Fibroblast of mammary gland (primary cell): ENCODE measurements around the gene ARMC12.

ENCODE experiments used
- DNase-seq: peaks from one replicate; pipeline ENCODE4 v3.0.0-alpha.2; 2010; ENCODE audit warnings: low read depth
- H3K4me3 ChIP-seq: 2 replicates; pipeline ENCODE4 v1.5.1; 2011; ENCODE audit warnings: low read depth, mild to moderate bottlenecking, low read length, moderate library complexity; ENCODE audit not compliant: control insufficient read depth
- TF ChIP-seq, protein P1 (sequence below): conservative IDR thresholded peaks from 2 replicates; pipeline ENCODE4 v1.5.1; 2011; ENCODE audit warnings: low read depth, low read length, inconsistent platforms; ENCODE audit not compliant: control insufficient read depth, insufficient read depth

The ARMC12 gene

GRCh38 chr6:35710241-35710847 lies 26.5 kb upstream of the ARMC12 start:
- TF ChIP-seq, protein P1, sequence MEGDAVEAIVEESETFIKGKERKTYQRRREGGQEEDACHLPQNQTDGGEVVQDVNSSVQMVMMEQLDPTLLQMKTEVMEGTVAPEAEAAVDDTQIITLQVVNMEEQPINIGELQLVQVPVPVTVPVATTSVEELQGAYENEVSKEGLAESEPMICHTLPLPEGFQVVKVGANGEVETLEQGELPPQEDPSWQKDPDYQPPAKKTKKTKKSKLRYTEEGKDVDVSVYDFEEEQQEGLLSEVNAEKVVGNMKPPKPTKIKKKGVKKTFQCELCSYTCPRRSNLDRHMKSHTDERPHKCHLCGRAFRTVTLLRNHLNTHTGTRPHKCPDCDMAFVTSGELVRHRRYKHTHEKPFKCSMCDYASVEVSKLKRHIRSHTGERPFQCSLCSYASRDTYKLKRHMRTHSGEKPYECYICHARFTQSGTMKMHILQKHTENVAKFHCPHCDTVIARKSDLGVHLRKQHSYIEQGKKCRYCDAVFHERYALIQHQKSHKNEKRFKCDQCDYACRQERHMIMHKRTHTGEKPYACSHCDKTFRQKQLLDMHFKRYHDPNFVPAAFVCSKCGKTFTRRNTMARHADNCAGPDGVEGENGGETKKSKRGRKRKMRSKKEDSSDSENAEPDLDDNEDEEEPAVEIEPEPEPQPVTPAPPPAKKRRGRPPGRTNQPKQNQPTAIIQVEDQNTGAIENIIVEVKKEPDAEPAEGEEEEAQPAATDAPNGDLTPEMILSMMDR: no peak
- DNase-seq: peak; percentile 57
- H3K4me3 ChIP-seq: no peak overlapping the region

GRCh38 chr6:35711731-35712130 lies 25.1 kb upstream of the ARMC12 start:
- TF ChIP-seq, protein P1: no peak
- H3K4me3 ChIP-seq: no peak overlapping the region
- no peak for DNase-seq

DNA sequence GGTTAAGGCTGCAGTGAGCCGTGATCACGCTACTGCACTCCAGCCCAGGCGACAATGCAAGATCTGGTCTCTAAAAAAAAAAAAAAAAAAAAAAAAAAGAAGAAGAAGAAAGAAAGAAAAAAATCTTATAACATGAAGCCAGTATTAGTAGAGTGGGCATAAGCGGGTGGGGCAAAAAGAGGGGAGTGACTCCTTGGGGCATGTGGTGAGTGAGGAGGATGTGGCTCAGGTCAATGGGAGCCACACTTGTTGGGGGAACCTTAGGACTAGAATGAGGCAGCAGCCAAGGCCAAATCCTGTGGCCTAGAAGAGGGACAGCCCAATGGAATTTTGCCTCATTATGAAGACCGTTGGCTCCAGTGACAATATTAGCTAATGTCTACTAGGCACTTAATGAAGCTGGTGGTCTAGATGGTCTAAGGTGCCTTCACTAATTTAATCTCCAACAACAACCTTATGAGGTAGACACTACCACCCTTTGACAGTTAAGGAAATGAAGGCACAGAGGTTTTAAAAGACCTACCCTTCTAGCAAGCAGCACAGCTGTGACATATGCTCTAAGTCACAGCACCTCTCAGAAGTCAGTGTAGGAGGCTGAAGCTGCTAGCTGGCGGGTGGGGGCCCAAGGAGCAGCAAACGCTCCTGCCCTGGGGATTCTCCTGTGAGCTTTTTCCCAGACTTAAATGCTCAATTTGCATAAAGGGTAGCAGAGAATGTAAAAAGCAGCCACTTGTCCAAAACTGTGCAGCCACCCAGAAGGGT lies 23.6 kb upstream of the ARMC12 start:
- no peak for DNase-seq
- H3K4me3 ChIP-seq: no peak overlapping the region
- TF ChIP-seq, protein P1: no peak

GRCh38 chr6:35716798-35717197 lies 20.0 kb upstream of the ARMC12 start:
- no peak for DNase-seq
- H3K4me3 ChIP-seq: no peak overlapping the region
- TF ChIP-seq, protein P1: no peak

GRCh38 chr6:35717449-35718374 lies 19.1 kb upstream of the ARMC12 start:
- no peak overlapping the region for H3K4me3 ChIP-seq
- TF ChIP-seq, protein P1: no peak
- no peak for DNase-seq

DNA sequence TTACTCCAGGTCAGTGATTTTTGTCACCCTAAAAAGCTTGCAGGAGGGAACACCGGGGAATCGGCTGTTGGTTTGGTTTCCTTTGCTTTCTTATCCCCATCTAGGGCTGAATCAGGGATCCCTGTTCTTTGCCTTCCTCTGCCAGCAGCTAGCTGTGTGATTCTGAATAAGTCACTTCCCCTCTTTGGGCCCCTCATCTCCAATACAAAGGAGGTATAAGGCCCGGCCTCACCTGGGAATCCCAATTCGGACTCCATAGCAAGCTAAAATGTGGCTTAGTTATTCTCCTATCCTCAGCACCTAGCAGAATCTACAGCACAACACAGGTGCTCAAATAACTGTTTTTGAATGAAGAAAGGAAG lies 18.5 kb upstream of the ARMC12 start:
- DNase-seq: no peak
- no peak overlapping the region for H3K4me3 ChIP-seq
- TF ChIP-seq, protein P1: no peak
